Measurements from ENCODE around the gene SLC2A10.

- no peak for TF ChIP-seq CTCF (IDR thresholded peaks at IDR 0.05)
- no peak for TF ChIP-seq POLR2A (IDR thresholded peaks at IDR 0.05)
Observed at GRCh38 chr20:46765506-46766120, 56.2 kb downstream of the SLC2A10 start.

Measured in esophagus squamous epithelium (tissue), 4 donors.